GM18526 (cell line): ENCODE data around the gene DDX55.

Experiments used
- POLR2A ChIP-seq: IDR thresholded peaks from 3 replicates; pipeline ENCODE4 v1.6.1; 2011; ENCODE audit not compliant: insufficient read length; ENCODE audit errors: extremely low read depth

DDX55 gene, protein sequence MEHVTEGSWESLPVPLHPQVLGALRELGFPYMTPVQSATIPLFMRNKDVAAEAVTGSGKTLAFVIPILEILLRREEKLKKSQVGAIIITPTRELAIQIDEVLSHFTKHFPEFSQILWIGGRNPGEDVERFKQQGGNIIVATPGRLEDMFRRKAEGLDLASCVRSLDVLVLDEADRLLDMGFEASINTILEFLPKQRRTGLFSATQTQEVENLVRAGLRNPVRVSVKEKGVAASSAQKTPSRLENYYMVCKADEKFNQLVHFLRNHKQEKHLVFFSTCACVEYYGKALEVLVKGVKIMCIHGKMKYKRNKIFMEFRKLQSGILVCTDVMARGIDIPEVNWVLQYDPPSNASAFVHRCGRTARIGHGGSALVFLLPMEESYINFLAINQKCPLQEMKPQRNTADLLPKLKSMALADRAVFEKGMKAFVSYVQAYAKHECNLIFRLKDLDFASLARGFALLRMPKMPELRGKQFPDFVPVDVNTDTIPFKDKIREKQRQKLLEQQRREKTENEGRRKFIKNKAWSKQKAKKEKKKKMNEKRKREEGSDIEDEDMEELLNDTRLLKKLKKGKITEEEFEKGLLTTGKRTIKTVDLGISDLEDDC

DNA sequence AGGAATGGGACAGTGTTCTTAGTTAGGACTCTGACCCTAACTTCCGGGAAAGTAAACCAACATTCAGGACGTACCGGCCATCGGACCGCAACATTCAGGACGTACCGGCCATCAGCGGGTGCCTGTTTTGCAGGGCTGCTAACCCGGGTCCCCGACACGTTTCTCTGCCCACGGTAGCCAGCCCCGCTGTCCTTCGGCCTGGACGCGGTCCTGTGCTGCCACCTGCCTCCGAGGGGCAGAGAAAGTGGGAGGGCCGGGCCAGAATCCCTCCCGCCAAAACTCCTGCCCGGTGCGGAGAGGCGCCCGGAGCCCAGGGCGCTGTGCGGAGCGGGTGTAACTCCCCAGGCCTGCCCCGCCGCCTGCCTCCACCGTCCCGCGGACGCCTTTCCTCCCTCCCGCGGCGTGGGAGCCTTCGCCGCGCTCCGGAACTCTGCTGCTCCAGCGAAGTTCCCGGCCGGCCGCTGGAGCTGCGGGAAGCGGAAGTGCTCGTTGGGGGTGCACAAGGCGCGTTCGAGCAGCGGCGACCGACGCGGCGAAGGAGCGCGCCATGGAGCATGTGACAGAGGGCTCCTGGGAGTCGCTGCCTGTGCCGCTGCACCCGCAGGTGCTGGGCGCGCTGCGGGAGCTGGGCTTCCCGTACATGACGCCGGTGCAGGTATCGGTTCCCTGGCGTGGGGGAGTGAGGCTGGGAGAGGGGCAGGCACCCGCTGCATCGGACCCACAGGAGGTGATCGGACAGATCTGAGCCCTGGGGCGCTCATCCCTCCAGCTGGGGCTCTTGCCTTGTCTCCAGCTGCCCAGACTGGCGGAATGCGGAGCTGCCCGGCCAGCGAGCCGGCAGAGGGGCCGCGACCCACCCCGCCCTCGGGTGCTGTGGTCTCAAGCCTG is at the start of gene DDX55:
Gene DDX55, plus strand, starts transcription at position 498 of the 888 bp plus-strand sequence. Its CDS starts 50 bp downstream, at position 548.
- peak; percentile 95 for TF ChIP-seq POLR2A

DNA sequence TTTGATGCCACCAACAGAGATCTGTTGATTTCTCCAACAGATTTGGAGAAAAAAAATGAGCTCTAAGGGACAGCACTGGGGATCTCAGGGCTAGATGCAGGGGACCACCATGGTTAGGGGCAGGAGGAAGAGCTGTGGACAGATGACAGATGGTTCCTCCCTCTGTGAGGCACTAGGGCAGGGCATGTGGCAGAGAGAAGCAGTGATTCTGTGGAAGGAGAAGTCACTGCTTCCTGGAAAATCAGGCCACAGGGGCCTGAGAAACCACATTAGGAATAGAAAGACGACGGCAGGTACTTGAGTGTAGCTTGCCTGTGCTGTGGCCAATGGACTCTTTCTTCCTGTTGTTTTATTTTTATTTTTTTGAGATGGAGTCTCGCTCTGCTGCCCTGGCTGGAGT is 42.4 kb upstream of the DDX55 start:
- TF ChIP-seq POLR2A, result no peak

DNA sequence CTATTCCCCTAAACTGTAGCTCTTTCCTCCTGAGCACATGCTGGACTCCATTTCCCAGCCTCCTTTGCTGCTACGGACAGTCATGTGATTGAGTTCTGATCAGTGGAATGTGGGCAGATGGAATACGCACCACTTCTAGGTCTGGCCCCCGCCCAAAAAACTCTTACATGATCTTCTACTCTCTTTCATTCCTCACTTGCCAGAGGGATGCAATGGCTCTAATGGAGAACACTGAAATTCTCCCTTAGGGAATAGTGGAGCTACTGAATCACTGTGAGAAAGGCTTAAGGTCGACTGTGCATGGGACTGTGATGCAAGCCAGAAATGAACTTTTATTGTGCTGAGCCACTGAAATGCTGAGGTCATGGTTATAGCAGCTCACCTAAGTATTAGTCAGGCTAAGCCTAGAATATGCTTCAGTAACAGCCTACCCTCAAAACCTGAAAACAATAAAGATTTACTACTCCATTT is 30.5 kb upstream of the DDX55 start:
- TF ChIP-seq POLR2A, result no peak

DNA sequence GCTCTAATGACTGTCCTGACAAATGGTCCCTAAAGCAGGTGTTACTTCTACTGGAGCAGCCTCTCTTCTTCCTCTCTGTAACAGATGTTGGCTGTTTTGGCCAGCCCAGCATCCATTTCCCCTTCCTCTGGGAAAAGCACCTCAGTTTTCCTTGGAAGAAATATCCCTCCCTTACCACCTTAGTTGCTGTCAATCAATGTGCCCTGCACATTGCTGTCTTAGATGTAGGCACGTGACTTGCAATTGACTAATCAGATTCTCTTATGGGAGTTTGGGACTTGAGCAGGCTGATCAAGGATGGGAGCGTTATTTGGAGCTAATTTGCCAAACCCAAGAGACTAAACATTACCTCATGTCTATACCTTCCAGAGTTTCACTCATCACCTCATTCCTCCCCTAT is 29.5 kb upstream of the DDX55 start:
- no peak for TF ChIP-seq POLR2A

DNA sequence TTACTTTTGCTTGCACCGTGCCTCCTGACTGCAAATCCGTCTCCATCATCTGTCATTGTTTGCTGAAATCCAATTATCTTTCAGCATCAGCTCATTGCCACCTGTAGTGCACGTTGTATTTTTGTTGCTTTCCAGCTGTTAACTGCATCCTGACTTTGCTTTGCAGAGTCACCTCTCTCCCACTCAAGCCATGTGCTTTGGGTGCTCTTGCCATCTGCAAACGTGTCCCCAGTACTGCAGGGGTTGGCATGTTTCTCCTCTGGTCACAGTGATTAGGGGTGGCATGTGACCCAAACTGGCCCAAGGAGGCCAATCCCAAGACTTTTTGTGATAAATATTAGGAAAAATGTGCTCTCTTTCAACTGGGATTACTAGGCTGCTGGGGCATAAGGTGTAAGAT is 28.0 kb upstream of the DDX55 start:
- TF ChIP-seq POLR2A, result no peak

DNA sequence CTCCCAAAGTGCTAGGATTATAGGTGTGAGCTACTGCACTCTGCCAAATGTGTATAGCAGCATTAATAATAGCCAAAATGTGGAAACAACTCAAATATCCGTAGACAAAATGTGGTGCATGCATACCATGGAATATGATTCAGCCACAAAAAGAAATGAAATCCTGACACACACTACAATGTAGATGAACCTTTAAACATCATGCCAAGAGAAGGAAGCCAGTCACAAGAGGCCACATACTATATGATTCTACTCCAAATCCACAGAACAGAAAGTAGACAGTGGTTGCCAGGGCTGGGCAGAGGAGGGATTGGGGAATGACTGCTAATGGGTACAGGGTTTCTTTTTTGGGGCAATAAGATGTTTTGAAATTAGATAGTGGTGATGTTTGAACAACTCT is 25.3 kb upstream of the DDX55 start:
- no peak for TF ChIP-seq POLR2A

DNA sequence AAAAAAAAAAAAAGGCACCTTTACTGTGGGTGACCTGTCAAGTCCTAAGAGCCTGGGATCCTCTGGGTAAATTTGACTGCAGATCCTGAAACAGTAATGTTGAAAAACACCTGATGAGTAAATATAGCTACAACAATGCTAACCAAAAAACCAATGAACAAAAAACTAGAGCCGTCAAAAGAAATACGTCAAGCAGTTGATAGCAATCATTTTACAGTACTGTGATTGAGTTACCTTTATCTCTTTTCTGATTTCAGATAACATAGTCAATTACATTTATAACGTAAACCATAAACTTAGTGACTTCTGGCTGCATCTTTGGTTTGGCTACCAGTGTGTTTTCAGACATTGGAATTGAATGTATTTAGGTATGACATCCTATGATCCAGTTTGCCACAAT is 23.7 kb upstream of the DDX55 start:
- no peak for TF ChIP-seq POLR2A

DNA sequence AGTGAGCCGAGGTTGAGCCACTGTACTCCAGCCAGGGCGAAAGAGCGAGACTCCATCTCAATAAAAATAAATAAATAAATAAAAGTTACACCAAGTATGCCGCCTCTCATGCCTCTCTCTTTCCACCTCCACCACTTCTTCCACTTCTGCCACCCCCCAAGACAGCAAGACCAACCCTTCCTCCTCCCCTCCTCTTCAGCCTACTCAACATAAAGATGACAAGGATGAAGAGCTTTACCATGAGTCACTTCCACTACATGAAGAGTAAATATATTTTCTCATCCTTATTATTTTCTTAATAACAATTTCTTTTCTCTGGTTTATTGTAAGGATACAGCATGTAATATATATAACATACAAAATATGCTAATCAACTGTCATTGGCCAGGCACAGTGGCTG is 21.1 kb upstream of the DDX55 start:
- TF ChIP-seq POLR2A, result no peak

DNA sequence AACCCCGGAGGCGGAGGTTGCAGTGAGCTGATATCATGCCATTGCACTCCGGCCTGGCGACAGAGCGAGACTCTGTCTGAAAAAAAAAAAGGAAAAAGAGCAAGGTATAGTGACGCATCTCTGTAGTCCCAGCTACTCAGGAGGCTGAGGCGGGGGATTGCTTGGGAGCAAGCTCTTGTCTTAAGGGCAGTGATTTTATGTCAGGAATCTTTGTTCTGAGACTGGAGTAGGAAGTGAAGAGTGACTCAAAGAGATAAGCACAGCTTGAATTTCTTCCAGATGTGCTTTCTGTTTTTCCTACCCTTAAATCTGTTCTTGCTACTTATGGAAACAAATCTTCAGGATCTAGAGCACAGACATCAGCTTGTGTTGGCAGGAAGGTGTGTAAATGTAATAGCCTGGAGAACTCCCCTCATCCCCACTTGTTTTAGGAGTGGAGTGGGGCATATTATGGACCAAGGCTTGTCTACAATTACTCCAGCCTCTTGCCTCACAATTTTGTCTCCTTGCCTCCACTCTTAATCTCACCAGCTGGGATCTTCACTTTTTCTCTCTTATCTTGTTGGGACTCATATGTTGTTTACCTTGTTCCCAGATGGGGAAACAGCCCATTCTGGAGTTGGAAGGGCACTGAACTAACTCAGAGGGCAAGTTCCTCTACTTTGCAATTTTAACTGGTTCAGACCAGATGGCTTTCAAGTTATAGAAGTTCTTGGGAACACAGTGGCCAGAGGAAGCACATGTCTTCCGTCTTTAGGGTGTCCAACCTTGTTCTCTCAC is 10.0 kb upstream of the DDX55 start:
- TF ChIP-seq POLR2A, result no peak

DNA sequence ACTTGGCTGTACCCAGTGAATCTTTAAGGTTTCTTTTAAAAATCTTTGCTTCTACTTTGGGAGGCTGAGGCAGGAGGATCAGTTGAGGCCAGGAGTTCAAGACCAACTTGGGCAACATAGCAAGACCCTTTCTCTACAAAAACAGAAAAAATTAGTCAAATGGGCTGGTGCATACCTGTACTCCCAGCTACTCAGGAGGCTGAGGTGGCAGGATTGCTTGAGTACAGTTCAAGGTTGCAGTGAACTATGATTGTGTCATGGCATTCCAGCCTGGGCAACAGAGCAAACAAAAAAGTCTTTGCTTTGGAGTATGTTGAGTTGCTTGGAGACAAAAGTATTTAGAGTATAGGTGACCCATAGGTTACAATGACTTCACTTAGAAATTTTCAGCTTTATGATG is 6.2 kb upstream of the DDX55 start:
- no peak for TF ChIP-seq POLR2A

DNA sequence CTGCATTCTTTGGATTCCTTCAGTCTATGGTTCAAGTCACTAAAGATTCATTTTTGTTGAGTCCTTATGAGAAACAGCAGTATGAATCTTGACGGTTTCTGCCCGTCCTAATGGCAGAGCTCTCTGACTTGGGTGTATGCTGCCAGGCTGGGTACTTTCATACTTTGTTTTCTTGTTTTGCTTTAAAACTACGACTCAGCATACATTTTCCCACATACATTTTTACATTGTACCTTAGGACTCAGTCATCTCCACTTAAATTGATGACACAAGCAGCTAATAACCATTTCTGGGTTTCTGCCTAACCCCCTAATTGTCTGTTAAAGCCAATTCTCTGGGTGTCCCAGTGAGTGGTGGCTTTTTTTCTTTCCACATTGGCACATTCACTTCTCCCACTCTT is 4.8 kb upstream of the DDX55 start:
- TF ChIP-seq POLR2A, result no peak

DNA sequence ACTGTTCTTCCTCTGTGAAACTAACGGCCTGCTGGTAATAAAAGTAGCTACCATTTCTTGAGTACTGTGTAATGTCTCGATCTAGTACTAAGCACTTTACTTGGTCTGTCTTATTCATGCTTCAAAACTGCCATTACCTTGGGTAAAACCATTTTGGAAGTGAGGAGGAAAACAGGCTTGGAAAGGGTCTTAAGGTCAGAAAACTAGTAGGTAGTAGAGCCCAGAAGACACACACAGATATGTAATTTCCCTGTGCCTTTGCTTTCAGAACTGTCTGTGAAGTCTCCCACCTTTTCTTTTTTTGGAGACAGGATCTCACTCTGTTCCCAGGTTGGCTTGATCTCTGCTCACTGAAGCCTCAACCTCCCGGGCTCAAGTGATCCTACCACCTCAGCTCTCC is 3.4 kb upstream of the DDX55 start:
- no peak for TF ChIP-seq POLR2A

DNA sequence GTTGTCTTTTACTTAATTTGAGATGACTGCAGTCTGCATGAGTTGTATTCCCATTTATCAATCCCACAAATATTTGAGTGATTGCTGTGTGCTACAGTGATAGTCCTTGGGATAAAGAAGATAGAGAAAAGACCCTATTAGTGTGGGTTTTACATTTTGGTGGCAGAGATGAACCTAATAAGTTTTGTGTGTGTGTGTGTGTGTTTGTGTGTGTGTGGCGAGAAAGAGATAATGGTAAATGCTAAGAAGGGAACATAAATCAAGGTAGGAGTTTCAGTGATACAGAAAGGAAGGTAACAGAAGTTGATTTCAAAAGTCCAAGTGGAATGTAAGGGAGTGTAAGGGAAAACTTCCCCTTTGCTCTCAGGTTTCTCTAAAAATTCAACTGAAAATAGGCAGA is 2.6 kb upstream of the DDX55 start:
- TF ChIP-seq POLR2A, result no peak

DNA sequence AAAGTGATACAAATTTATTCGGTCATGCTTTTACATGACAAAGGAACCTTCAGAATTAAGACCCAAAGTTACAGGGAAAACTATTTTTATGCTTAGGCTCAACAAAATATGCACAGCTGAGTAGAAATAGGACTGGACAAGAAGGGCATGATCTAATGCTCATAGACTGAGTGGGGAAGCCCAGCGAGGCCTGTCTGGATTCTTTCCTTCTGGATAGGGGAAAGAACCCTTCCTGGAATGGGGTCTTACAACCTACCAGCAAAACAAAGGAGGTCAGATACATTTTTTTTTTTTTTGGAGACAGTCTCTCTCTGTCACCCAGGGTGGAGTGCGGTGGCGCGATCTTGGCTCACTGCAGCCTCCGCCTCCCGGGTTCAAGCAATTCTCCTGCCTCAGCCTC is 2.2 kb upstream of the DDX55 start:
- no peak for TF ChIP-seq POLR2A

DNA sequence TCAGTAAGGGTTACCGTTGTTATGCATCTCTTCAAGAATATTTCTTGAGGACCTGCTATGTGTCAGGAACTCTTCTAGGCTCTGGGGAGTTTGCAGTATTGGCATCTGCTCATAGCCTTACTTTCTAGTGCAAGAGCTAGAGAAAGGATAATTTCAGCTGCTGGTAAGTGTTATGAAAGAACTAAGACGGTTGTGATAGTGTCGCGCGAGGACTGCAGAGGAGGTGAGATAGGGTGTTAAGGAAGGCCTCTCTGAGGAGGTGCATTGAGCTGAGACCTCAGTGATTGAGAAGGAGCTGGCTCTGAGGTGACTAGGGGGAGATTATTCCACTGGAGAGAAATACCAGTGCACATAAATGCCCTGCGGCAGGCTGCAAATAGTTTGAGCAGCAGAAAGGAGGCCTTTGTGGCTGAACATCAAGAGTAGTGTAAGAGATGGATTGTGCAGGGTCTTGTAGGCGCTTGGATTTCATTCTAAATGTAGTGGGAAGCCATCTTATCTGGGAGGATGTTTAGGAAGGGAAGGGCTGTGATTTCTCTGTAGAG is 824 bp downstream of the DDX55 start:
- TF ChIP-seq POLR2A, result no peak
